Activated T-helper 9 cell treated with anti-CD3 and anti-CD28 coated beads, Interleukin-2, amount 50 U/mL, for 16 hours (primary cell): Measurements from ENCODE around the gene TTYH1.

Source experiments
- DNase-seq: peaks from one replicate; pipeline ENCODE4 v3.0.0-alpha.2; 2020; ENCODE audit warnings: low read depth

Gene TTYH1

GRCh38 chr19:54424201-54424600 lies 8.9 kb downstream of the TTYH1 start:
- DNase-seq, result no peak

DNA sequence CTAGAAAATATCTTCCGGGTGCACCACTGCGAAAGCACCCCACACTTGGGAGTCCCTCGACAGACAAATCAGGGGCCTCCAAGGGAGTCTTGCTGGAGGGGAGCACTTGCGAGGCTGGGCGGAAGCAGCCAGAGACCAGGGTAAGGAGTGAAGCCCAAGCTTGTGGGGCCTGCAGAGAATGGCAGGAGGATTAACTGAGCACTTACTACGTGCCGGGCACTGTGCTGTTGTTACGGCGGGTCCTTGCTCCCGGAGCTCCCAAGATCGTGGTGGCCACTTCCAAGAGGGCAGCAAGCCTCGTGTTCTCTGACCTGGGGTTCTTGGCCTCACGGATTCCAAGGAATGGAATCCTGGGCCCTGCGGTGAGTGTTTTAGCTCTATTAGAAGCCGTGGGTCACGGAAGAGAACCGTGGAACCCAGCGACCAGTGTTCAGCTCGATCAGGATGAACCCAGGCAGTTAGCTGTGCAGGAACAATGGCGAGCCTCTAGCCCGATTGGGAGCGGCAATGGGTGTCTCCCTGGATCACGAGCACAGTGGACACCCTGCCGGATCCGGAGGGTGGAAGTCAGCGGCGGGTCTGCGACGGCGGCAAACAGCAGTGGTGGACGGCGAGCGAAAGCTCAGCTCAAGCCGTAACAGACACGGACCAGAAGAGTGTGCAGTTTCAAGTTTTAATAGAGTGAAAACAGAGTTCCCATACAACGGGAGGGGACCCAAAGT lies 9.6 kb downstream of the TTYH1 start:
- no peak for DNase-seq

DNA sequence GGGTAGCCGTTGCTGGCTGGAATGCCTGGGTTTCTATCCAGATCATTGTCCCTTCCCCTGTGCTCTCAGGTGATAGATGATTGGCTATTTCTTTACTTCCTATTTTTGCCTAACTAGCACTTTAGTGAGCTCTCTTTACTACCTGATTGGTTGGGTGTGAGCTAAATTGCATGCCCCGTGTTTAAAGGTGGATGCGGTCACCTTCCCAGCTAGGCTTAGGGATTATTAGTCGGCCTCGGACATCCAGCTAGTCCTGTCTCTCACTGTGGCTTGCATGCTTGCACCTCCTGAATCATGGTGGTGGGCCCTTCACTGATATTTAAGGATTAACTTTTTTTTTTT lies 10.1 kb downstream of the TTYH1 start:
- no peak for DNase-seq

DNA sequence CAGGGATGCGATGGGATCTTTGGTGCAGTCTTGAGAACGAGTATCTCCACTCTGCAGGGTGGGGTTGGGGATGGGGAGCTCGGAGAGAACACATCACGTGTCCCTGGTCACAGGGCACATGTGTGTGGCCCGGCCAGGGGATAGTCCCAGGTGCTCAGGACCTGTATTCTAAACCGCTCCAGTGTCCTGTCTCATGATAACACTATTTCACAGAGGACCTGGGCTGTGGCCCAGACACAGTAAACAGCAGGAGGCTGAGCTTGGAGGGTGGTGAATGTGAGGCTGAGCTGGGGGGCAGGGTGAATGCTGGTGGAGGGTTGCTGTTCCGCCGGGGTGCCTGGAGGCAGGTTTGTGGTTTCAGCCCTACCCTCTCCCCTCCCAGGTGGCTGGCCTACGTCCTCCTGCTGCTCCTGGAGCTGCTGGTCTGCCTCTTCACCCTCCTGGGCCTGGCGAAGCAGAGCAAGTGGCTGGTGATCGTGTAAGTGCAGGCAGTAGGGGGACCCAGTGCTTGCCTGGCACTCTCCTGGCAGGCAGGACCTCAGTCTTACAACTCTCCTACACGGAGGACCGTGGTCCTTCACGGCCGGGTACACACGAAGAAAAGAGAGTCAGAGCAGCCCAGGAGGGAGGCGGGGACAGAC lies 11.1 kb downstream of the TTYH1 start:
- no peak for DNase-seq

DNA sequence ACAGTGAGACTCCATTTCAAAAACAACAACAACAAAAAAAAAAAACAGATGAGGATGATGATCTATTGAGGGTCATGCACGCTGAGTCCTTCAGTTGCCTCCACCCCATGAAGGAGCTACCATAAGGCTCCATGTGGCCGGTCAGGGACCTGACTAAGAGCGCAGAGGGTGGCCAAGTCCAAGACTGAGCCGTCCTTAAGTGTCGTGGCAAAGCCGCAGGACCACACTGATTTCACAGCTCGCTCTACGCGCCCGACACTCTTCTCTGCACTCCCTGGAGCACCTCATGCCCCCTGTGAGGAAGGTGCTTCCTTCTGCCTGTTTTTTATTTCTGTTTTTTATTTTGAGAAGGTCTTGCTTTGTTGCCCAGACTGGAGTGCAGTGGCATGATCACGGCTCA lies 12.3 kb downstream of the TTYH1 start:
- no peak for DNase-seq

DNA sequence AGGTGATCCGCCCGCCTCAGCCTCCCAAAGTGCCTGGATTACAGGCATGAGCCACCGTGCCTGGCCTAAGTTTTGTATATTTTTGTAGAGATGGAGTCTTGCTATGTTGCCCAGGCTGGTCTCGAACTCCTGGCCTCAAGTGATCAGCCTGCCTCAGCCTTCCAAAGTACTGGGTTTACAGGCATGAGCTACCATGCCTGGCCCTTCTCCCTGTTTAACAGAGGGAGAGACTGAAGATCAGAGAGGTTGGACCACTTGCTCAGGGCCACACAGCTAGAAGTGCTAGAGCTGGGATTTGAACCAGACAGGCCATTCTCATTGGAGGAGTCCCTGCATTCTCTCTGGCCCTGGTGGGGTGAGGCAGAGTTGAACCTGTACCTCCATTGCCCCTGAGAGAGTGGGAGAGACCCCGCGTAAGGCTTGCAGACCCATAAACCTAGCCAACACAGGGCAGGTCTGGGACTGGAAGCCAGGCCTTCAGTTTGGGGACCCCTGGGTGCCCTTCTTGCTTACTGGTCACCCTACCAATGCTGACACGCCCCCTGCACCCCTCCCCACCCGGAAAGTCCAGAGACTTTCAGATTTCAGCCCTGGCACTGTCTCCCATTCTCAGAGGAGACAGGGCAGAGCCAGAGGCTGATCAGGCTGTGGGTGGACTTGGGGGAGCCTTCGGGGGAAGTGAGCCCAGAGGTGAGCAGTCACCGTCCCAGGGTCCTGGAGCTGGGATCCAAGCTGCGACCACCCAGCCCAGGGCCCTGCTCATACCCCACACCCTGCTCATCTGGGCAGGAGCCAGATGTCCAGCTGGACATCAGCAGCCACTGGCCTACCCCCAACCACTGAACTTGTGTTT lies 13.3 kb downstream of the TTYH1 start:
- DNase-seq, result no peak

DNA sequence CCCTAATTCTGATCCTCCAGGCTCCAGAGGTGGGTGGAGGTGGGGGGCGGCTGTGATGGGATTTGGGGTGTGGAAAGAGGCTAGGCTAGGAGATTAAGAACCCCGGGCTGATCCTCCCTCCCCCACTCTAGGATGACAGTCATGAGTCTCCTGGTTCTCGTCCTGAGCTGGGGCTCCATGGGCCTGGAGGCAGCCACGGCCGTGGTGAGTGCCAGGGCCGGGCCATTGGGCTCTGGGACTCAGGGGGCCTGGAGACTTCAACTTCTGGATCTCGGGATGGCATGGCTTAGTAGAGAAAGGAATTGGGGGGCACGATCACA lies 13.9 kb downstream of the TTYH1 start:
- no peak for DNase-seq

DNA sequence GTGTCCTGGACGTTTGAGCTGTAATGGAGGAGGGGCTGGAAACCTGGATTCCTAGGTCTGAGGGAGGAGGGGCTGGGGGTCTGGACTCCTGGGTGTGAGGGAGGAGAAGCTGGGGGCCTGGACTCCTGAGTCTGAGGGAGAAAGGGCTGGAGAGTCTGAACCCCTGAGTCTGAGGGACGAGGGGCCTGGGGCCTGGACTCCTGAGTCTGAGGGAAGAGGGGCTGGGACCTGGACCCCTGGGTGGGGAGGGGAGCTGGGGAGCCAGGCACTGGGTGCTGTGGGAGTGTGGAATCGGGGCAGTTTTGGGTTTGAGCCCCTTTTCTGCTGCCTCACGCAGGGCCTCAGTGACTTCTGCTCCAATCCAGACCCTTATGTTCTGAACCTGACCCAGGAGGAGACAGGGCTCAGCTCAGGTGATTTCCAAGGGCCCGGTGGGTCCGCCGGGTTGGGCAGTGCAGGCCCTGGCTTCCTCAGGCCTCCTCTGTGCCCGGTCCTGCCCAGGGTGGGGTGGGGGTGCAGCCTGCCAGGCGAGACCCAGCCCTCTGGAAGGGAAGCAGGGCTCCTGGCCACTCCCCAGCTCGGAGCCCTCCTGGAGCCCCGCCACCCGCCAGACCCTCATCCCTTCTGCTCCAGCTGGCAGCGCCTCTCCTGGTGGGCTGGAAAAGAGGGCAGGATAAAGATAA lies 14.4 kb downstream of the TTYH1 start:
- DNase-seq, result no peak

DNA sequence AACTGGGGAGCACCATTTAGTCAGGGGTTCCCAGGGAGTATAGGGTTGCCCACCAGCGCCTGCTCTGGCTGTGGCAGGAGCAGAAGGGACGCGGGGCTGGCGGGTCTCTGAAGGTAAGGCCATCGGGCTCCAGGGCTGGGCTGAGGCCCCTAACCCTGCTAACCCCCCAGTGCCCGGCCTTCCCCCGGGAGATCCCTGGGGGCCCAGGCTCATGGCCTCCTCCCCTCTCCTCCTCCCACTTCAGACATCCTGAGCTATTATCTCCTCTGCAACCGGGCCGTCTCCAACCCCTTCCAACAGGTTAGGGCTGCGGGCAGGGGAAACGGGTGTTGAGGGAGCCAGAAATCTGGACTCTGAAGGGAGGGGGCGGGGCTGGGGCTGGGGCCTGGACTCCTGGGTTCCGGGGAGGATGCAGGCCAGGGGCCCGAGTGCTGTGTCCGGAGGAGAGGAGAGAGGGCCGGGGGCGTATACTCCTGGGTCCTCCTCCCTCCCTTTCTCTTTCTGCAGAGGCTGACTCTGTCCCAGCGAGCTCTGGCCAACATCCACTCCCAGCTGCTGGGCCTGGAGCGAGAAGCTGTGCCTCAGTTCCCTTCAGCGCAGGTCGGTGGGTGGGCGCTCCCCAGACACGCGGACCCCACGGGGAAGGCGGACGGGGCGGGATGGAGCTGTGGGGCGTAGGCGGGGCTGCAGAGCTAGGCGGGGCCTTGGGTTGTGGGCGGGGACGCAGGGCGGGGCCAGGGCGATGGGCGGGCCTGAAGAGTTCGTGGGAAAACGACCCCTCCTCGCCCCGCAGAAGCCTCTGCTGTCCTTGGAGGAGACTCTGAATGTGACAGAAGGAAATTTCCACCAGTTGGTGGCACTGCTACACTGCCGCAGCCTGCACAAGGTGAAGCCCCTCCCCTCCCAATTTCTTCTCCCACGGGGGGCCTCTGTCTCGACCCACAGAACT lies 15.3 kb downstream of the TTYH1 start:
- DNase-seq, result peak; percentile 21

GRCh38 chr19:54431255-54431838 lies 16.1 kb downstream of the TTYH1 start:
- DNase-seq, result no peak

- DNase-seq, result no peak
Measured at GRCh38 chr19:54432144-54432738, 17.0 kb downstream of the TTYH1 start.

GRCh38 chr19:54433697-54434096 lies 18.4 kb downstream of the TTYH1 start:
- DNase-seq, result no peak

DNA sequence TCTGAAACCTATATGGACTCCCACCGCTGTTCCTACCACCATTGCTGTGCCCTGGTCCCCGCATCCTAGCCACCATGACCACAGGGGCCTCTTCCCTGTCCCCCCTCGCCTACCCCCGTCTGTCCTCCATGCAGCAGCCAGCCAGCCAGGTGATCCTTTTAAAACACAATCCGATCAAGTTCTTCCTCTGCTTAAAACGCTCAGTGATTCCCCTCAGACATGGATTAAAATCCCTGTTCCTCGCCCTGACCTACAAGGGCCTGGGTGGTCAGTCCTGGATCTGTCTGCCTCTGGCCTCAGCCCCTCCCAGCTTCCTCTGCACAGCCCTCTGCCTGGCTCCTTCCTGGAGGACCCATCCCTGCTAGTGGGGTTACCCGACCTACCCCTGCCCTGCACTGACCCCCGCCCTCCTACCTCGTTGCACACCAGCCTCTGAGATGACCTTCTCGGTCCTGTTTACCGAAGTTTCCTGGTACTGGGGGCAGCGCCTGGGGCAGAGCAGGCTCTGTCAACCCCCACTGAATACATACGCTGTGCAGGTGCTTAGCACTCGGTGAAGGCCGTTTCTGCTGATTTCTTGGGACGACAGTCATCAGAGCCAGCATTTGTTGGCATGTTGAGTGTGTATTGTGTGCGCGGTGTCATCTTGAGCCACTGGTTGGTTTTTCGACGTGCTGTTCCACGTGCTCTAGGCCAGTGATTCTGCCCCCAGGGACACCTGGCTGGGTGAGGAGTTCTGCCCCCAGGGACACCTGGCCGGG lies 19.0 kb downstream of the TTYH1 start:
- no peak for DNase-seq

- no peak for DNase-seq
Measured at GRCh38 chr19:54434873-54435214, 19.6 kb downstream of the TTYH1 start.

DNA sequence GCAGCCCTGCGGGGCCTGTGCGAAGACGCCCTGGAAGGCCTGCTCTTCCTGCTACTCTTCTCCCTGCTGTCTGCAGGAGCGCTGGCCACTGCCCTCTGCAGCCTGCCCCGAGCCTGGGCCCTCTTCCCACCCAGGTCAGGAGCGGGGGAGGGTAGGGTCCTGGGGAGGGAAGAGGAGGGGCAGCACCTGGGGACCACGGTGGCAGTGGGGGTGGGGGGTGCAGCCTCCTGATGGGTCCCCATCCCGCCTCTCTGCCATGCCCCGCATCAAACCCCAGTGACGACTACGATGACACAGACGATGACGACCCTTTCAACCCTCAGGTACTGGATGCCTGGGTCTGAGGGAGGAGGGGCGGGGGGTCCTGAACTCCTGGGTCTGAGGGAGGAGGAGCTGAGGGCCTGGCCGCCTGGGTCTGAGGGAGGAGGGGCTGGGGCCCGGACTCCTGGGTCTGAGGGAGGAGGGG lies 20.3 kb downstream of the TTYH1 start:
- DNase-seq, result no peak

DNA sequence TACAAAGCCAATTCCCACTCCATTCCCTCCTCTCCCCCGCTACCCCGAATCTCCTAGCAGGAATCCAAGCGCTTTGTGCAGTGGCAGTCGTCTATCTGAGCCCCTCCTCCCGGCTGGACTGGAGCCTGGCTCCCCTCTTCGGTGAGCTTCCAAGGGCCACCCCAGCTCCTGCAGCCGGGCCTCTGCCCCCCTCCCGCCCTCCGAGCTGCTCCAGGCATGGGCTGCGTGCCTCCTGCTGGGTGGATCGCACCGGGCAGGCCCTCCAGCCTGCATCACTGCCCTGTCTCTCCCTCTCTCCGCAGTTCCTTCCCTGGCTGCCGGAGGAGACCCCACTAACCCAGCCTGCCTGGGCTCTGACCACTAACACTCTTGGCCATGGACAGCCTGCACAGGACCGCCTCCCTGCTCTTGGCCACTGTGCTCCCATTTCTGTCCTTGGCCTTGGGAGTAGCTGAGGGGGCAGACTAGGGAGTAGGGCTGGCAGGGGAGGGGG lies 20.8 kb downstream of the TTYH1 start:
- no peak for DNase-seq

- no peak for DNase-seq
Measured at GRCh38 chr19:54436628-54437252, 21.5 kb downstream of the TTYH1 start.

DNA sequence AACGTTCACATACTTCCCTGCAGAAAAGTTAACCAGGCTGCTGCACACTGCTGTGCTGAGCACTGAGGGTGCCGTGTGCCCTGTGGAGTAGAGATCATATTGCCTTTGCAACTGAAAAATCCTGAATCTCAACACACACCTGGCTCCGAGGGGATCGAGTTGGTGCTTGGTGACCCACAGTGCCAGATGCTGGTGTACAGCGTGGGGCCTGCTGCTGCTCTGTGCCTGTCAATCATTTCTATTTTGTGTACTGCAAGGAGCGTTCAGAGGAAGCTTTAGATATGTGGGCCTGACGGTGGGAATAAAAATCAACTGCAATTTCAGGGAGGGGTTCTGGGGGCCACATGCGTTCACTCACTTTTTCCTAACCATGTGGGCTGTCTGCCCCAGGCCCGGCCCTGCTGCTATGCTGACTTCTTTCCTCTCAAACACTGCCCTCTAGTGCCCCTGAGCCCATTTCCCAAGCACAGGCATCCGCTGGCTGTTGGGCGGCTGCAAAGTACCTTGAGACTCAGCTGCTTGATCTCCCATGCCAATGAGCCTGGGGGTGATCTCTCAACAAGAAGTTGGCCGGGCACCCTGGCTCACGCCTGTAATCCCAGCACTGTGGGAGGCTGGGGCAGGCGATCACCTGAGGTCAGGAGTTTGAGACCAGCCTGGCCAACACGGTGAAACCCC lies 24.0 kb downstream of the TTYH1 start:
- DNase-seq, result no peak

GRCh38 chr19:54440641-54441040 lies 25.4 kb downstream of the TTYH1 start:
- DNase-seq, result no peak
